D721Med (cell line): ENCODE results near the gene PELO.

Experiments
- DNase-seq: peaks from one replicate; pipeline ENCODE4 v3.0.0; 2011; ENCODE audit warnings: low spot score; ENCODE audit not compliant: insufficient read length
- FAIRE-seq: peaks from 2 replicates; lab custom pipeline; 2011; peaks lifted over from hg19 to GRCh38; lab: Jason Lieb, UNC
- CTCF ChIP-seq: IDR thresholded peaks from 2 replicates; pipeline ENCODE4 v1.5.1; 2012; ENCODE audit warnings: mild to moderate bottlenecking, control low read depth; ENCODE audit not compliant: insufficient read depth; ENCODE audit errors: missing control alignments

Gene PELO

GRCh38 chr5:52746539-52746938, 41.2 kb upstream of the PELO start:
- FAIRE-seq (no peak), DNase-seq (no peak)
- no peak for TF ChIP-seq CTCF

- FAIRE-seq (no peak), DNase-seq (no peak)
- no peak for TF ChIP-seq CTCF
Observed at GRCh38 chr5:52748590-52748989, 39.1 kb upstream of the PELO start.

GRCh38 chr5:52749666-52750065, 38.0 kb upstream of the PELO start:
- DNase-seq = no peak
- FAIRE-seq = no peak
- no peak for TF ChIP-seq CTCF

DNA sequence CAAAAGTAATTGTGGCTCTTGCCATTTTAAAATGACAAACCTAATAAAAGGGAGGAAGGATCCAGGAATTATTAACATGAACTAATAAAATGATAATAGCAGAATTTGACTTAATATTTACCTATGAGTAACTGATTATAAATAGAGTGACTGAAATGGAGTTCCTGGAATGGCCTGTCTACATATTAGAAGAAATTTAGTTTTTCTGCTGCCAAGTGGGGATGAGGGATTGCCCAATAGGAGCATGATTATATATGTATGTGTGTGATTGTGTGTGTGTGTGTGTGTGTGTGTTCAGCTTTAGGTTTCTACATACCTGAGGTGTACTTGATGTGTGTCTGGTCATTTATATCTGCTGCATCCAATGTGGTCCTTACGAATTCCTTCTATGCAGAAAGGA, 36.6 kb upstream of the PELO start:
- FAIRE-seq (no peak), DNase-seq (no peak)
- TF ChIP-seq CTCF = no peak

- DNase-seq = no peak
- no peak for TF ChIP-seq CTCF
- no peak for FAIRE-seq
Observed at GRCh38 chr5:52754051-52754450, 33.7 kb upstream of the PELO start.

- FAIRE-seq = no peak
- no peak for TF ChIP-seq CTCF
Observed at GRCh38 chr5:52757527-52757926, 30.2 kb upstream of the PELO start.

DNA sequence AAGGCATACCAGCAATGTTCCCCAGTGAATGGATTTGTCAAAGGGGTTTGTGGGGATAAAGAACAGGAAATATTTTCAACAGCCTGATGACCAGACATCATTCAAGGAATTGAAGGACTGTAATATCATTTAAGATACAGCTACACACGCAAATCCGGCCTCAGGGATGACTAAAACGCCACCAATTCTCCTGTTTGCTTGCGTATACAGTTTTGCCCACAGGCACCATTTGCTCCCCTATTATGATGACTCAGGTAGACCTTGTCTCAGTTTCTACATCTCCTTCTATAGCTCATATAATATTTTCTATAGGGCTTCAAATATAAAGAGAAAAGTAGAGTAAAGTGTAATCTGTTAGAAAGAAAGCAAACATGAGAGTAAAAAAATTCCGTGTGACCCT, 29.7 kb upstream of the PELO start:
- FAIRE-seq (no peak), DNase-seq (no peak)
- no peak for TF ChIP-seq CTCF

More at GRCh38 chr5:52757527-52757926, 30.2 kb upstream of the PELO start:
- no peak for DNase-seq
